ENCODE data around the gene GJA4. TPM values are rescaled to one million over a fixed set of nuclear protein-coding genes. Genes with fewer than 3 reads are reported as not detected.
"Not testable (repeated sequence)": the region's sequence is repeated elsewhere in the genome, so short reads cannot be mapped to it uniquely, and the experiment has no call there.

The GJA4 gene
- total RNA-seq, 1 donor from 2014 or later: 23.0 TPM

DNA sequence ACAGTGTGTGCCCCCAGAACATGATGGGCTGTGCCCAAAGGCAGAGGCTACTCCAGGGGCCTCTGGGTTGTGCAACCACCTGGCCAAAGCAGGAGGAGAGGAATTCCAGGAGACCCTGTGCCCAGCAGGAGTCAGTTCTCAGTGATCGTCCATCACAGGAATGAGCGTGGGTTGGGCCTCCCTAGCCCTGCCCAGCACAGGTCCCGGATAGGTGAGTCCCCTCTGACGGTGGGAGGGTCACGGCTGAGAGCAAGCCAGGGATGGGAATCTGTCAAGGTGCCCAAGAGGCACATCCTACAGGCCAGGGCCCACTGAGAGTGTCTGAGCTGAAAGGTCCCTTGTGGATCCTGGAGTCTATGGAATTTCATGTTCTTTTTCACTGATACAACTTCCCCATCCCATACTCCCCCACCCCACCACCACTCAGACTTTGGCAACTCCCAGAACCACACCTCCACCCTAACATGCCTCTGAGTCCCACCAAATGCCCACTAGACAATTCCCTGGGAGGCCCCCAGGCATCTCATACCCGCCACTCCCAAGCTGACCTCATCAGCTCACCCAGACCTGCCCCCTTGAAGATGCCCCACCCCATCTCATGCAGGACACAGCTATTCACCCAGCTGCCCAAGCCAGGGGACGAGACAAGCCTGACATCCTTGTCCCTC lies 30.2 kb upstream of the GJA4 start:
- DNase-seq (ENCODE audit: missing footprints) (no peak), ATAC-seq (no peak)
- intact Hi-C loops (cut with DNase I): no loop called here

- intact Hi-C loops (cut with DNase I): no loop called here
Observed at GRCh38 chr1:34763142-34763781, 29.5 kb upstream of the GJA4 start.

GRCh38 chr1:34768856-34769255 lies 23.9 kb upstream of the GJA4 start:
- intact Hi-C loops (cut with DNase I): no loop called here
- DNase-seq (ENCODE audit: missing footprints) (no peak), ATAC-seq (no peak)

More at GRCh38 chr1:34763142-34763781, 29.5 kb upstream of the GJA4 start:
- DNase-seq (ENCODE audit: missing footprints) (no peak), ATAC-seq (no peak)

DNA sequence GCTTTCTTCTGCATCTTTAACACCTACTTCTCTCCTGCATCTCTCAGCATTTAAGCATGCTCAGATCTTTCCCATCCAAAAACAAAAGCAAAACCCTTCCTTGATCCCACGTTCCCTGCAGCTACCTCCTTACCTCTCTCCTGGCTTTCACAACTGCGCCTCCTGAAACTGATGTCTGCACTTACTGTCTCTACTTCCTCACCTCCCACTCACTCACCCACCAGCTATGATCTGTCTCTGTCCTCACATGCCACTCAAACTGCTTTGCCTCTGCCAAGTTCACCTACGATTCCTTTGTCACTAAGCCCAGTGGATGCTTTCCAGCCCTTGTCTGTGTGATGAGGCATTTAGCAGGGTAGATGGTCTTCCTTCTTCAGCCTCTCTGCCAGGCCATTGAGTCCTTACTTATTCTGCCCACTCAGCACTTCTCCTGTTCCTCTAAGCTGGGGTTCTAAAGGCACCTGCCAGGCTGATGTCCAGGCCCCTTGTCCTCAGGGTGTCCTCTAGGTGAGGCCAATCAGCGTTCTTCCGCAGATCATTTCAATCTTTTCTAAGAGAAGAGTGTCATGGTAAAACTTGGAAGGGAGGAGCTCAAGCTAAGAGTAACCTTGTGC lies 21.8 kb upstream of the GJA4 start:
- no peak for ATAC-seq
- intact Hi-C loops (cut with DNase I): no loop called here
- no peak for DNase-seq (ENCODE audit: missing footprints)

GRCh38 chr1:34771573-34772371 lies 21.0 kb upstream of the GJA4 start:
- DNase-seq (ENCODE audit: missing footprints) (no peak), ATAC-seq (no peak)
- intact Hi-C loops (cut with DNase I): no loop called here

DNA sequence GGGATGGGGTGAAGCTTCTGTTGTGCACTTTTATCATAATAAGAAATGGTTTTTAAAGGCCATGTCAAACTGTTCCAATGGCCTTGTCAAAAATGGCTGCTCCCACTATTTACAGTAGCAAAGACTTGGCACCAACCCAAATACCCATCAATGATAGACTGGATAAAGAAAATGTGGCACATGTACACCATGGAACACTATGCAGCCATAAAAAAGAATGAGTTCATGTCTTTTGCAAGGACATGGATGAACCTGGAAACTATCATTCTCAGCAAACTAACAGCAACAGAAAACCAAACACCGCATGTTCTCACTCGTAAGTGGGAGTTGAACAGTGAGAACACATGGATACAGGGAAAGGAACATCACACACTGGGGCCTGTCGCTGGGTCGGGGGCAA lies 19.7 kb upstream of the GJA4 start:
- ATAC-seq; intact Hi-C loops (cut with DNase I); DNase-seq (ENCODE audit: missing footprints): not testable (repeated sequence)

DNA sequence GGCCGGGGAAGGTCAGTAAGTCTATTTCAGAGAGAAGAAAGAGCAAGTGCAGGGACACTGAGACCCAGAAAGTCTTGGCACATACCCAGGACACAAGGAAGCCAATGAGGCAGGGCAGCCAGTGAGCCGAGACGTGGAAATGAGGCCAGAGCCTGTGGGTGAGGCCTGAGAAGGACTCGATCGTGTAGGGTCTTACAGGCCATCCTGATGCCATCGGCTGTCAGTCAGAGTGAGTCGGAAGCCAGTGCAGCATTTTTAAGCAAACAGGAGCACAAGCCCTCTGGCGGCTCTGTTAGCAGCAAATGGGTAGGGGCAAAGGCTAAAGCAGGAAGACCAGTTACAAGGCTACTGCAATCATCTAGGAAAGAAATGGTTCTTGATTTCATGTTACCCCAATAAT lies 17.8 kb upstream of the GJA4 start:
- intact Hi-C loops (cut with DNase I): no loop called here
- ATAC-seq (no peak), DNase-seq (ENCODE audit: missing footprints) (no peak)

DNA sequence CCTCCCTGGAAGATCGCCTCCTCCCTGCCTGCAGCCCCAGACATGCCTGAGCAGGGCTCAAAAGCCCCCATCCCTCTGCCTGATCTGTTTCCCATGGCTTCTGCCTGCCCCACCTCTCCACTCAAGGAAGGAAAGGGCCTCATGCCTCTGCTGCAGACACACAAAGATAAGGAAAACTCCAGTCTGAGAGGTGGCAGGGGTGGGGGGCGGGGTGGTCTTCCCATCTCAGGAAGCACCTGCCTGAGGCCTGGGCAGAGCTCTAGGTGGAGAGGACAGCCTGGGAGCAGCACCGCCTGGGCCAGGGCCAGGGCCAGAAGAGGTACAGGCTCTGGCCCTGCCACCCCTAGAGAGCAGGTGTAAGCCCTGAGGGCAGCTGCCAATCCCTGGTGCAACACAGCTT lies 15.9 kb upstream of the GJA4 start:
- no peak for ATAC-seq
- DNase-seq (ENCODE audit: missing footprints): no peak
- intact Hi-C loops (cut with DNase I): no loop called here

- ATAC-seq (no peak), DNase-seq (ENCODE audit: missing footprints) (no peak)
- intact Hi-C loops (cut with DNase I): no loop called here
Observed at GRCh38 chr1:34777519-34778321, 15.1 kb upstream of the GJA4 start.

DNA sequence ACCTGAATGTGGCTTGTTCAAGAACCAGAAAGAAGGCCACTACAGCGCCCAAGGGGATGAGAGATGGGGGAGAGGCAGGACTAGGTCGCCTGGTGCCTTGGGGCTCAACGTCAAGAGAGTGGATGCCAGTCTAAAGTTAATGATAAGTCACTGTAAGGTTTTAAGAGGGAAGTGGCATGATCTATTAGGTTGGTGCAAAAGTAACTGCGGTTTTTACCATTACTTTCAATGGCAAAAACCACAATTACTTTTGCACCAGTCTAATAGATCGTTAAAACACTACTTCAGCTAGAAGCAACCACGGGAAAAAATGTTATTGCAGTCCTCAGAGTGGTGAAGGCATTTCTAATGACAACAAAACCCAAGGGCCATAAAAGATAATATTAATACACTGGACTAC lies 14.4 kb upstream of the GJA4 start:
- no peak for DNase-seq (ENCODE audit: missing footprints)
- ATAC-seq: no peak
- intact Hi-C loops (cut with DNase I): no loop called here

DNA sequence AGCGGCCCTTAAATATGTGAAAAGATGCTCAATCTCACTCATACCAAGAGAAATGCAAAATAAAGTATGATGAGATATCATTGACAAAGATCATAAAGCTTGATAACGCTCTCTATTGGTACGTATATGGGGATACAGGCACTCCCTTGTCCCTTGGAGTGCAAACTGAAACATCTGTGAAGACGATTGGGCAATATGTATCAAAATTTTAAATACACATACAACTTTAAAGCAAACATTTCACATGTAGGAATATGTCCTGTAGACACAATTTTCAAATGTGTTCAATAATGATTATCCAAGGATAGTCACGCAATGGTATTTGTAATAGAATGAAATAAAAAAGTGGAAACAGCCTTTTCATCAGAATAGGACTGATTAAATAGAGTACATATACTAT lies 13.8 kb upstream of the GJA4 start:
- intact Hi-C loops (cut with DNase I): no loop called here
- ATAC-seq: no peak
- no peak for DNase-seq (ENCODE audit: missing footprints)

DNA sequence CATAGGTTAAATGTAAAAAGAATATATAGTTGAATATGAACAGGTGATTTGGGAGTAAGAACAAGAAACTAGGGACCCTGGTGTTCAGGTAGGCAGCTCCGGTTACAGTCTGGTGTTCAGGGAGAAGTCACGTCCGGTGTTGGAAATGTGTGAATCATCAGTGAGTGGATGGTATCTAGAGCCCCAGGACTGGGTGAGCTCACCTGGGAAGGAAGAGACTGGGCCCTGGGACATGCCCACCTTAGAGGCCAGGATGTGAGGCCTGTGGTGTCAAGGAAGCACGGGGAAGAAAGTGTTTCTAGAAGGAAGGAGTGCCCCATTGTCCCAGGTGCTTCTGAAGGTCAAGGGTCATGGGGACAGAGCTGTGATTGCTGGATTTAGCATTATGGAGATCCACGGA lies 13.3 kb upstream of the GJA4 start:
- intact Hi-C loops (cut with DNase I): no loop called here
- DNase-seq (ENCODE audit: missing footprints) (no peak), ATAC-seq (no peak)

DNA sequence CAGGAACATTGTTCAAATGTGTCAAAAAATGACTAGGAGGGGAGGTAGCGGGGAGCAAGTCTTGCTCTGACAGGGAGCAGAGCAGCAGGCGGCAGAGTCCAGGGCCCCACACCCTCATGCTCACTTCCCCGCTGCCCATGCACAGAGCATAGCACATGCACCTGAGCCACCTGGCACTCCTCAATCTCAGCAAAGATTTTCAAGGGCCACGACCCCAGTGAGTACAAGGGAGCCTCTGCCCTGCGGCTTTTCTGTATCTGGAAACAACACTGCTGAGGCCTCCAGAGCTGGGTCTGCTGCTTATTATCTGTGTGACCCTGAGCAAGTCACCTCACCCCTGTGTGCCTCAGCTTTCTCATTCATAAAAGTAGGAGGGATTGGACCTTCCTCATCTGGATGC lies 12.8 kb upstream of the GJA4 start:
- DNase-seq (ENCODE audit: missing footprints): no peak
- ATAC-seq: no peak
- intact Hi-C loops (cut with DNase I): no loop called here

DNA sequence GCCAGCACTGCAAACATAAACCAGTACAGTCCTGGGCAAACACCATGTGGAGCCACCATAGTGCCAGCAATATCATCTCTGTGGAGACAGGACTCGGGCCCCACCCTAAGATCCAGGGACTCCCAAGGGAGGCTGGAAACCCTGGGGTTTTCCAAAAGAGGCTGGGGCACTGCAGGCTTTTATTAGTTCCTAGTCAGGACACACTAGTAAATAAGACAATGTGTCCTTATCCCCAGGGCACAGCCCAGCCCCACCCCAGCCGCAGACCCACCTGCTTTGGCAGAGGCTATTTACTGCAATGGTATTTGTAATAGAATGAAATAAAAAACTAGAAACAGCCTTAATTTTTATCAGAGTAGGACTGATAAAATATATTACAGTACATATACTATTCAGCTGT lies 12.3 kb upstream of the GJA4 start:
- intact Hi-C loops (cut with DNase I): no loop called here
- ATAC-seq: no peak
- DNase-seq (ENCODE audit: missing footprints): no peak

- DNase-seq (ENCODE audit: missing footprints) (no peak), ATAC-seq (no peak)
- intact Hi-C loops (cut with DNase I): no loop called here
Observed at GRCh38 chr1:34781071-34781843, 11.5 kb upstream of the GJA4 start, which contains the start of gene GJB3. TSS of gene GJB3 (plus strand) at chr1:34781214. CDS start at chr1:34784763, 3,549 bp downstream.

- ATAC-seq (no peak), DNase-seq (ENCODE audit: missing footprints) (no peak)
- intact Hi-C loops (cut with DNase I): no loop called here
Observed at GRCh38 chr1:34781844-34782391, 10.9 kb upstream of the GJA4 start.

DNA sequence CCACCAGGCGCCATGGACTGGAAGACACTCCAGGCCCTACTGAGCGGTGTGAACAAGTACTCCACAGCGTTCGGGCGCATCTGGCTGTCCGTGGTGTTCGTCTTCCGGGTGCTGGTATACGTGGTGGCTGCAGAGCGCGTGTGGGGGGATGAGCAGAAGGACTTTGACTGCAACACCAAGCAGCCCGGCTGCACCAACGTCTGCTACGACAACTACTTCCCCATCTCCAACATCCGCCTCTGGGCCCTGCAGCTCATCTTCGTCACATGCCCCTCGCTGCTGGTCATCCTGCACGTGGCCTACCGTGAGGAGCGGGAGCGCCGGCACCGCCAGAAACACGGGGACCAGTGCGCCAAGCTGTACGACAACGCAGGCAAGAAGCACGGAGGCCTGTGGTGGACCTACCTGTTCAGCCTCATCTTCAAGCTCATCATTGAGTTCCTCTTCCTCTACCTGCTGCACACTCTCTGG lies 8.0 kb upstream of the GJA4 start:
- no peak for ATAC-seq
- intact Hi-C loops (cut with DNase I): no loop called here
- DNase-seq (ENCODE audit: missing footprints): no peak

Measured in Right ventricle myocardium inferior (tissue), 1 donor.